Mesendoderm (in vitro differentiated cells): ENCODE results near the gene CLDN4.

Experiments used
- DNase-seq: peaks from one replicate; pipeline ENCODE4 v3.0.0; 2013
- H2AK5ac ChIP-seq: 2 replicates; pipeline ENCODE4 v1.6.1; 2013; ENCODE audit warnings: low read length, inconsistent platforms
- H2BK120ac ChIP-seq: 2 replicates; pipeline ENCODE4 v1.6.1; 2013; ENCODE audit warnings: low read depth, mild to moderate bottlenecking, low read length, moderate library complexity, mixed read lengths
- H2BK15ac ChIP-seq: replicated peaks from 2 replicates; pipeline ENCODE4 v1.6.1; 2013; ENCODE audit warnings: low read depth, mild to moderate bottlenecking, moderate library complexity
- H2BK5ac ChIP-seq: 2 replicates; pipeline ENCODE4 v1.6.1; 2013; ENCODE audit warnings: low read length, inconsistent platforms
- H3K18ac ChIP-seq: 2 replicates; pipeline ENCODE4 v1.6.1; 2013; ENCODE audit warnings: mild to moderate bottlenecking, low read length, mixed read lengths
- H3K23ac ChIP-seq: one replicate; pipeline ENCODE4 v1.6.1; 2013; ENCODE audit warnings: low read length
- H3K27ac ChIP-seq: 2 replicates; pipeline ENCODE4 v1.5.1; 2013; ENCODE audit warnings: low read depth, mild to moderate bottlenecking, inconsistent platforms, low read length, moderate library complexity
- H3K27me3 ChIP-seq: 2 replicates; pipeline ENCODE4 v1.6.1; 2013; ENCODE audit warnings: low read length, control low read depth, mild to moderate bottlenecking, inconsistent platforms; ENCODE audit not compliant: insufficient read depth, poor library complexity
- H3K36me3 ChIP-seq: 2 replicates; pipeline ENCODE4 v1.6.1; 2013; ENCODE audit warnings: low read length, inconsistent platforms; ENCODE audit not compliant: control insufficient read depth, insufficient read depth
- H3K4ac ChIP-seq: one replicate; pipeline ENCODE4 v1.6.1; 2013; ENCODE audit warnings: low read depth, mild to moderate bottlenecking, low read length, moderate library complexity
- H3K4me1 ChIP-seq: 2 replicates; pipeline ENCODE4 v1.6.1; 2013; ENCODE audit warnings: low read depth, low read length, inconsistent platforms; ENCODE audit not compliant: control insufficient read depth
- H3K4me2 ChIP-seq: 2 replicates; pipeline ENCODE4 v1.6.1; 2013; ENCODE audit warnings: low read length
- H3K4me3 ChIP-seq: 2 replicates; pipeline ENCODE4 v1.5.1; 2013; ENCODE audit warnings: mild to moderate bottlenecking, low read length
- H3K56ac ChIP-seq: one replicate; pipeline ENCODE4 v1.6.1; 2013; ENCODE audit warnings: low read length
- H3K79me1 ChIP-seq: 2 replicates; pipeline ENCODE4 v1.6.1; 2013; ENCODE audit warnings: low read length, inconsistent platforms
- H3K79me2 ChIP-seq: 2 replicates; pipeline ENCODE4 v1.6.1; 2013; ENCODE audit warnings: mild to moderate bottlenecking, low read length; ENCODE audit not compliant: control insufficient read depth, insufficient read depth
- H3K9ac ChIP-seq: 2 replicates; pipeline ENCODE4 v1.6.1; 2013; ENCODE audit warnings: low read length, inconsistent platforms
- H4K5ac ChIP-seq: one replicate; pipeline ENCODE4 v1.6.1; 2013; ENCODE audit warnings: low read length
- H4K8ac ChIP-seq: one replicate; pipeline ENCODE4 v1.6.1; 2013; ENCODE audit warnings: low read depth, mild to moderate bottlenecking, control low read depth, low read length, moderate library complexity
- WGBS: extraction: QIAGEN DNeasy Blood & Tissue Kit; methylation state at CpG from one replicate; pipeline ENCODE4 v1.1.7; 2013; ENCODE audit warnings: low lambda C conversion rate, missing lambda C conversion rate; ENCODE audit not compliant: insufficient coverage; ENCODE audit errors: extremely low coverage; 5-methylcytosine and 5-hydroxymethylcytosine counted together

CLDN4 gene

DNA sequence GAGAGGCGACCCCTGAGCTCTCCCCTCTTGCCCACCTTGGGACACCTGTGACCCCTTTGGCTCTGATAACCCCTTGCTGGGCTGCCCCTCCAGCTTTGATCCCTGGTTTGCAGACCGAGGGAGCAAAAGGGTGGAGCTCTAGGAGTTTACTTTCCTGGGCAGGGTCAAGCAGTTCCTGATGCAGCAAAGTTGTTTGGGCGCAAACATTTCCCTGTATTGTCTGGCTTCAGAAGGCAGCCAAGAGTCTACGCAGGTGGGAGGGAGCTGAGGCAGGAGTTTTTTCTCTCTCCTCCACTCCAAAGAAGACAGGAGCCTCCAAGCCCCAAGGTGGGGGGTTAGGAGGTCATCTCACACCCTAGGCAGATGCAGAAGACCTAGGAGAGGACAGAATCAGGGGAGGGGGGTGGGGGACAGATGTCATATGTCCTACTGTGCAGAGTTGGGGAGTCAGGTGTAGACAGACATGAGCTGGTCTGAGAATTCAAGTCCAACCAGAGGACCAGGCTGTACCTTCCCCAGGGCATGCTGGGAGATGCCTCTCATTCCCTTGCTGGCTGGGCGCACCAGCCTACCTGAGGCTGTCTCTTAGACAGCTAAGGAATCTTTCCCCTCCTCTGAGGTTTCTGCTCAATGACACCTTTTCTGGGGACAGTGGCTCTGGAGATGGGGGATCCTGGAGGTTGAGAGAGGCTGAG lies 50.7 kb downstream of the CLDN4 start:
- Histone ChIP-seq H4K8ac (no peak overlapping the region), H3K4me3 (no peak overlapping the region), H3K18ac (no peak overlapping the region), H3K27me3 (no peaks in the 10 kb centered on the region), H3K4ac (no peak overlapping the region), H2BK120ac (no peak overlapping the region), H3K9ac (no peak overlapping the region), H2BK15ac (no peak overlapping the region), H3K79me2 (no peaks in the 10 kb centered on the region), H3K56ac (no peak overlapping the region), H3K79me1 (no peaks in the 10 kb centered on the region), H3K4me1 (peaks cover under 1% of the 10 kb centered on the region), H2BK5ac (no peak overlapping the region), H3K4me2 (no peak overlapping the region), H3K23ac (no peak overlapping the region), H3K27ac (no peak overlapping the region), H2AK5ac (no peak overlapping the region), H3K36me3 (no peaks in the 10 kb centered on the region), H4K5ac (no peak overlapping the region)
- WGBS = no CpG with 5 or more reads among the region's 5 CpGs
- DNase-seq = no peak

DNA sequence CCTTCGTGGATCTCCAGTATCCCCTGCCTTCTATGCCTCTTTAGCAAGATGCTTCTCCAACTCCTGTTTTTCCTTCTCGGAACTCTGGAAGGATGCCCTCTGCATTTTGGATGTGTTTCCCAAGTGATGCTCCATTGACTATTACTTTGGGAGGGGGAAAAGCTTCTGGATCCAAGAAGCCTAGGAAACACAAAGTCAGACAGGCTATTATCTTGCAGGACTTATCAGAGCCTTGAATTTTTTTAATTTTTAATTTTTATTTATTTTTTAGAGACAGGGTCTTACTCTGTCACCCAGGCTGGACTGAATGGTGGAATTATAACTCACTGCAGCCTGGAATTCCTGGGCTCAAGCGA lies 51.2 kb downstream of the CLDN4 start:
- H2AK5ac ChIP-seq = no peak overlapping the region
- no peak overlapping the region for H3K23ac ChIP-seq
- no peak overlapping the region for H3K27ac ChIP-seq
- no peak overlapping the region for H3K4ac ChIP-seq
- DNase-seq = no peak
- no peak overlapping the region for H4K5ac ChIP-seq
- WGBS = no CpG with 5 or more reads among the region's 3 CpGs
- H3K4me2 ChIP-seq = no peak overlapping the region
- no peak overlapping the region for H2BK5ac ChIP-seq
- no peak overlapping the region for H2BK120ac ChIP-seq
- H3K79me2 ChIP-seq = no peaks in the 10 kb centered on the region
- no peak overlapping the region for H2BK15ac ChIP-seq
- no peaks in the 10 kb centered on the region for H3K79me1 ChIP-seq
- H3K9ac ChIP-seq = no peak overlapping the region
- H3K18ac ChIP-seq = no peak overlapping the region
- peaks cover 5% of the 10 kb centered on the region for H3K4me1 ChIP-seq
- H3K56ac ChIP-seq = no peak overlapping the region
- H3K36me3 ChIP-seq = no peaks in the 10 kb centered on the region
- no peak overlapping the region for H4K8ac ChIP-seq
- H3K27me3 ChIP-seq = no peaks in the 10 kb centered on the region
- H3K4me3 ChIP-seq = no peak overlapping the region
